ENCODE measurements around the gene C1orf226.
"Not testable (repeated sequence)": the region's sequence is repeated elsewhere in the genome, so short reads cannot be mapped to it uniquely, and the experiment has no call there.

Gene C1orf226

DNA sequence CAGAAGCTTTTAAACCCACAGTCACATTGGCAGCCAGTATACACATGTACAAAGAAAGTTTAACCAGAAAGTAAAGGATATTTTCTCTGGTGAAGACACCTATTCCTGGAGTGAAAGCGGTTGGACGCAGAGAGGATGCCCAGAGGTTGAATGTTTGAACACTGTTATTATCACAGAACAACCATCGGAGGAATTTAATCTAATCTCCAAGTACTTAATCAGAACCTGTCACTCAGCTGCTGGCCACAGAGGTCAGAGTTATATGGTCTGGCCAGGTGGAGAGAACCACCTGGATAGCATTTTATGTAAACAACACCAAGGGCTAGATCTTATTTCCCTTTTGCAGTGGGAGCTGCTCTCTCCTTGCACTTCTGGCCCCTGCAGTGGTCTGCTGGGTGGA, 34.2 kb upstream of the C1orf226 start:
- Histone ChIP-seq H3K9ac (ENCODE audit: low read length) (no peak overlapping the region), H3K9me3 (ENCODE audit: insufficient read depth, low read length) (no peaks in the 10 kb centered on the region), H2AFZ (ENCODE audit: low read depth, low read length, severe bottlenecking) (no peak overlapping the region), H3K79me2 (ENCODE audit: insufficient read depth, low read length) (no peaks in the 10 kb centered on the region), H3K36me3 (ENCODE audit: low read length) (no peaks in the 10 kb centered on the region), H4K20me1 (ENCODE audit: low read depth, low read length) (no peaks in the 10 kb centered on the region), H3K4me2 (ENCODE audit: low read depth, low read length, poor library complexity, severe bottlenecking) (no peak overlapping the region), H3F3A (ENCODE audit: insufficient read depth) (no peaks in the 10 kb centered on the region), H3K4me3 (ENCODE audit: insufficient read depth, low read length, poor library complexity, severe bottlenecking) (no peak overlapping the region), H3K9me2 (replicated peaks; ENCODE audit: insufficient read depth, low read length) (no peaks in the 10 kb centered on the region), H3K27ac (ENCODE audit: low read depth, low read length) (no peak overlapping the region), H3K27me3 (ENCODE audit: low read length) (no peaks in the 10 kb centered on the region)
- TF ChIP-seq EZH2phosphoT487 (conservative IDR thresholded peaks at IDR 0.05; ENCODE audit: low read length) = no peak
- TF ChIP-seq CTCF (IDR thresholded peaks at IDR 0.05; ENCODE audit: insufficient read depth, low read length, poor library complexity, severe bottlenecking) = no peak

- Histone ChIP-seq H3K36me3 (ENCODE audit: low read length) (no peaks in the 10 kb centered on the region), H3K27ac (ENCODE audit: low read depth, low read length) (no peak overlapping the region), H3K79me2 (ENCODE audit: insufficient read depth, low read length) (no peaks in the 10 kb centered on the region), H3K9me2 (replicated peaks; ENCODE audit: insufficient read depth, low read length) (no peaks in the 10 kb centered on the region), H3F3A (ENCODE audit: insufficient read depth) (no peaks in the 10 kb centered on the region), H3K27me3 (ENCODE audit: low read length) (no peaks in the 10 kb centered on the region), H4K20me1 (ENCODE audit: low read depth, low read length) (no peaks in the 10 kb centered on the region), H3K9ac (ENCODE audit: low read length) (no peak overlapping the region), H3K4me3 (ENCODE audit: insufficient read depth, low read length, poor library complexity, severe bottlenecking) (no peak overlapping the region), H2AFZ (ENCODE audit: low read depth, low read length, severe bottlenecking) (no peak overlapping the region), H3K9me3 (ENCODE audit: insufficient read depth, low read length) (no peaks in the 10 kb centered on the region), H3K4me2 (ENCODE audit: low read depth, low read length, poor library complexity, severe bottlenecking) (no peak overlapping the region)
- TF ChIP-seq CTCF (IDR thresholded peaks at IDR 0.05; ENCODE audit: insufficient read depth, low read length, poor library complexity, severe bottlenecking) (no peak), EZH2phosphoT487 (conservative IDR thresholded peaks at IDR 0.05; ENCODE audit: low read length) (no peak)
These were observed 31.7 kb upstream of the C1orf226 start for GRCh38 chr1:162349635-162350330.

DNA sequence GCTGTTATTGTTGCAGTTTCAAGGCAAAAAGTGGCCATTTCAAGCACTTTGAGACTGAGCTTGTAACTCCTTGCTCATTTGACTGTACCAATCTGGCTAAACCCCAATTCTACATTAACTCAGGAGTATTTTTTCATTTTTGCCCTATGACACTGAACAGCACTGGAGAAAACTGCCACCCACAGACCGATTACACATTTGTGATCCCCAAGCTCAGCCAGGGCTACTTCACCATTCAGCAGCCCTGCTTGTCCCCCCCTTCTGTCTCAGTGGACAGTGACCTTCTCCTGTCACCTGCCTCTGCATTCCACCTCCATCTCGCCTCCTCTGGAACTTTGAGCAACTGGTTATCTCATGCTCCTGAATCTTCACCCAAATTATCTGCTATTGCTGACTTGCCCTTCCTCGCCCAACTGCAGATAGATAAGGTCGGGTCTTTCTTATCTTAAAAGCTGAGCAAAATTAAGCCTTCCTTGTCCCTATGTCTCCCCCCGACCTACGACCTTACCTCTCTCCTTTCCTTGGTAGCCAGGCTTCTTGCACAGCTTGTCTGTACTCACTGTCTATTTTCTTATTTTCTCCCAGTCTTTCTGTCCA, 30.2 kb upstream of the C1orf226 start:
- Histone ChIP-seq H3K36me3 (ENCODE audit: low read length) (no peaks in the 10 kb centered on the region), H3K27ac (ENCODE audit: low read depth, low read length) (no peak overlapping the region), H3F3A (ENCODE audit: insufficient read depth) (no peaks in the 10 kb centered on the region), H3K79me2 (ENCODE audit: insufficient read depth, low read length) (no peaks in the 10 kb centered on the region), H2AFZ (ENCODE audit: low read depth, low read length, severe bottlenecking) (no peak overlapping the region), H3K9me3 (ENCODE audit: insufficient read depth, low read length) (no peaks in the 10 kb centered on the region), H4K20me1 (ENCODE audit: low read depth, low read length) (no peaks in the 10 kb centered on the region), H3K4me3 (ENCODE audit: insufficient read depth, low read length, poor library complexity, severe bottlenecking) (no peak overlapping the region), H3K9ac (ENCODE audit: low read length) (no peak overlapping the region), H3K9me2 (replicated peaks; ENCODE audit: insufficient read depth, low read length) (no peaks in the 10 kb centered on the region), H3K27me3 (ENCODE audit: low read length) (no peaks in the 10 kb centered on the region), H3K4me2 (ENCODE audit: low read depth, low read length, poor library complexity, severe bottlenecking) (no peak overlapping the region)
- TF ChIP-seq CTCF (IDR thresholded peaks at IDR 0.05; ENCODE audit: insufficient read depth, low read length, poor library complexity, severe bottlenecking) (no peak), EZH2phosphoT487 (conservative IDR thresholded peaks at IDR 0.05; ENCODE audit: low read length) (no peak)

DNA sequence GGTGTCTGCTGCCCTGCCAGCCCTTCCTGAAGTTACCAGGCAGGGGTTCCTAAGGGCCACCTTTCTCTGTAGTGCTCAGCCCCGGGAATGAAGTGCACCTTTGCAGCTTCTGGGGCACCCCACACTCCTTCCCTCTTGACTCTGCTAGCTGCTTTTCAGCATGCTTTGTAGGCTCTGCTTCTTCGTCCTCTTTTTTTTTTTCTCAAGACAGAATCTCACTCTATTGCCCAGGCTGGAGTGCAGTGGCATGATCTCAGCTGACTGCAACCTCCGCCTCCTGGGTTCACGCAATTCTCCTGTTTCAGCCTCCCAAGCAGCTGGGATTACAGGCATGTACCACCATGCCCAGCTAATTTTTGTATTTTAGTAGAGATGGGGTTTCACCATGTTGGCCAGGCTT, 29.7 kb upstream of the C1orf226 start:
- H3K27me3 ChIP-seq (ENCODE audit: low read length); H3K4me2 ChIP-seq (ENCODE audit: low read depth, low read length, poor library complexity, severe bottlenecking): not testable (repeated sequence)

More for the DNA sequence above, 29.7 kb upstream of the C1orf226 start:
- H3K27ac ChIP-seq (ENCODE audit: low read depth, low read length); H3K4me3 ChIP-seq (ENCODE audit: insufficient read depth, low read length, poor library complexity, severe bottlenecking); H3F3A ChIP-seq (ENCODE audit: insufficient read depth); H3K9me3 ChIP-seq (ENCODE audit: insufficient read depth, low read length); H4K20me1 ChIP-seq (ENCODE audit: low read depth, low read length); H3K36me3 ChIP-seq (ENCODE audit: low read length); H2AFZ ChIP-seq (ENCODE audit: low read depth, low read length, severe bottlenecking); H3K9ac ChIP-seq (ENCODE audit: low read length); H3K79me2 ChIP-seq (ENCODE audit: insufficient read depth, low read length); H3K9me2 ChIP-seq (replicated peaks; ENCODE audit: insufficient read depth, low read length): not testable (repeated sequence)

Data from SU-DHL-6 (cell line).